Activated T-cell treated with anti-CD3 and anti-CD28 coated beads for 48 hours (primary cell): ENCODE measurements around the gene NHERF2.

Experiments used
- DNase-seq: peaks from one replicate; pipeline ENCODE4 v3.0.0-alpha.2; 2020; ENCODE audit warnings: low read depth

NHERF2 gene

DNA sequence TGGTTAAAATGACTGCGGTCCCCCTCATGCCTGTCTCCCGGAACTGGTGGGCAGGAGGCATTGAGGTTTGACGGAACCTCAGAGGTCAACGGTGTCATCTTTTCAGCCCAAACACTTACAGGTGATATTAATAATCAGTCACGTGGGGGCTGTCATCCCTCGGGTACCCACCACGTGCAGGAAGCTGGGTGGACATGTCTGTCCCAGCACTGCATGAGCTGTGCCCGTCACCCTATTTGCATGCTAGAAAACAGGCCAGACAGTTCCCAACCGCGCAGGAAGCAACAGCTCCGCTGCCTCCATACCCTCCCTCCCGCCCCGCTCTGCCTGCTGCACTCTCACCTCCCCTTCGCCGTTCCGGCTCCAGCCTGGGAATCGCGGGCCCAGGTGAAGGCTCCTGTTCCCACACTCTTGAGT, 35.6 kb upstream of the NHERF2 start:
- no peak for DNase-seq

DNA sequence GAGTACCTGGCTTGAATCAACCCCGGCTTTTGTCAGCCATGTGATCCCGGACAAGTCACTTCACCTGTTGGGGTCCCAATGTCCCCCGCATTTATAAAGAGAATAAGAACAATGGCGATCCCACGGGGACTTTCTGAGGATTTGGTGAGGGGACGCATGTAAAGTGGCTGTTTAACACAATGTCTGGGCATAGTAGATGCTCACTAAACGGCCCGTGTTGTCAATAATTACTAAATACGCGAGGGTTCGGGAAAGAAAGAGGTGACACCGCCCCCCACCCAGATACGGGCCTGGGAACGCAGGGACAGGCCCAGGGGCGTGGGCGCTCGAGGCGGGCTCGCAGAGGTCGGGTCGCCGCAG, 35.1 kb upstream of the NHERF2 start:
- no peak for DNase-seq

DNA sequence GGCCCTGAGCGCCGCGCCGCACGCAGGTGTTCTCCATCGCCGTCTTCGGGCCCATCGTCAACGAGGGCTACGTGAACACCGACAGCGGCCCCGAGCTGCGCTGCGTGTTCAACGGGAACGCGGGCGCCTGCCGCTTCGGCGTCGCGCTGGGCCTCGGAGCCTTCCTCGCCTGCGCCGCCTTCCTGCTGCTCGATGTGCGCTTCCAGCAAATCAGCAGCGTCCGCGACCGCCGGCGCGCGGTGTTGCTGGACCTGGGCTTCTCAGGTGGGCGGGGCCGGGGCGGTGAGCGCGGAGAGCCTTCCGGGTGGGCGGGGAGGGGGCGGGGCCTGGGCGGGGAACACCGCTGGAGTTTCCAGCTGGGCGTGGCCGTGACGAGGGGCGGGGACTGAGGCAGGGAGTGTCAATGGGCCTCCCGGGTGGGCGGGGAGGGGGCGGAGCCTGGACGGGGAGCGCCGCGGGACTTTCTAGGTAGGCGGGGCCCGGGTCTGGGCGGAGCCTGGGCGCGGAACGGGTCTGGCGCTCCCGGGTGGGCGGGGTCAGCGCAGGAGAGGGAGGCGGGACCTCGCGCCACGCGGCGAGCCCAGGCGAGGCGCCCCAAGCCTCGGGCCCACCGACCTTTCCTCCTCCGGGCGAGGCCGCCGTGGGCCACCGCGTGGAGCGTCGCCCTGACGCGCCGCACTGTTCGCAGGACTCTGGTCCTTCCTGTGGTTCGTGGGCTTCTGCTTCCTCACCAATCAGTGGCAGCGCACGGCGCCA, 34.6 kb upstream of the NHERF2 start:
- peak; percentile 96 for DNase-seq

DNA sequence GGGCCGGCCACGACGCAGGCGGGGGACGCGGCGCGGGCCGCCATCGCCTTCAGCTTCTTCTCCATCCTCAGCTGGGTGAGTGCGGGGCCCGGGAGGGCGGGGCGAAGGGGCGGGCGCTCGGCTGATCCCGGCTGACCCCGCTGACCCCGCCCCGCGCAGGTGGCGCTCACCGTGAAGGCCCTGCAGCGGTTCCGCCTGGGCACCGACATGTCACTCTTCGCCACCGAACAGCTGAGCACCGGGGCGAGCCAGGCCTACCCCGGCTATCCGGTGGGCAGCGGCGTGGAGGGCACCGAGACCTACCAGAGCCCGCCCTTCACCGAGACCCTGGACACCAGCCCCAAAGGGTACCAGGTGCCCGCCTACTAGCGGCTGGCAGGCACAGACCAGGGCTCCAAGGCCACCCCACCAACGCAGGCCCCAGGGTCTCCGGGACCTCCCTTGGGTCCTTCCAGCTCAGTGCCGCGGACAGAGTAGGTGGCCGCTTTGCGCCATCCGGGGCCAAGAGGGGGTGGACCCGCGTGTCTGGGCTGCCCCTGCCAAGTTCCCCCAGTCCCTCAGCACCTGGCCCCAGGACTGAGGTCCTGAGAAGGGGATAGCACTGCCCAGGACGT, 33.9 kb upstream of the NHERF2 start:
- no peak for DNase-seq

DNA sequence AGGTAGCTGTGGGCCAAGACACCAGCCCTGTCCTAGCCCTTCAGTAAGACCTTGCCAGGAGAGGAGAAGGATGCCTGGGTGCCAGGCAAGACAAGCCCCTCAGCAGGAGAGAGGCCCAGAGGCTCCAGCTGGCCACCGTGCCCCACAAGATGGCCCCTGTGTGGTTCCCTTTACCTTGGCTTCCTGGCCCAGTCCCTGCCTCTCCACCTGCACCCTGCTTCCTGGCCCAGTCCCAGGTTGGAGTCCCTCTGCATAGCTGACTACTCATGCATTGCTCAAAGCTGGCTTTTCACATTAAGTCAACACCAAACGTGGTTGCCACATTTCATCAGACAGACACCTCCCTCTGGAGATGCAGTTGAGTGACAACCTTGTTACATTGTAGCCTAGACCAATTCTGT, 33.0 kb upstream of the NHERF2 start:
- no peak for DNase-seq

DNA sequence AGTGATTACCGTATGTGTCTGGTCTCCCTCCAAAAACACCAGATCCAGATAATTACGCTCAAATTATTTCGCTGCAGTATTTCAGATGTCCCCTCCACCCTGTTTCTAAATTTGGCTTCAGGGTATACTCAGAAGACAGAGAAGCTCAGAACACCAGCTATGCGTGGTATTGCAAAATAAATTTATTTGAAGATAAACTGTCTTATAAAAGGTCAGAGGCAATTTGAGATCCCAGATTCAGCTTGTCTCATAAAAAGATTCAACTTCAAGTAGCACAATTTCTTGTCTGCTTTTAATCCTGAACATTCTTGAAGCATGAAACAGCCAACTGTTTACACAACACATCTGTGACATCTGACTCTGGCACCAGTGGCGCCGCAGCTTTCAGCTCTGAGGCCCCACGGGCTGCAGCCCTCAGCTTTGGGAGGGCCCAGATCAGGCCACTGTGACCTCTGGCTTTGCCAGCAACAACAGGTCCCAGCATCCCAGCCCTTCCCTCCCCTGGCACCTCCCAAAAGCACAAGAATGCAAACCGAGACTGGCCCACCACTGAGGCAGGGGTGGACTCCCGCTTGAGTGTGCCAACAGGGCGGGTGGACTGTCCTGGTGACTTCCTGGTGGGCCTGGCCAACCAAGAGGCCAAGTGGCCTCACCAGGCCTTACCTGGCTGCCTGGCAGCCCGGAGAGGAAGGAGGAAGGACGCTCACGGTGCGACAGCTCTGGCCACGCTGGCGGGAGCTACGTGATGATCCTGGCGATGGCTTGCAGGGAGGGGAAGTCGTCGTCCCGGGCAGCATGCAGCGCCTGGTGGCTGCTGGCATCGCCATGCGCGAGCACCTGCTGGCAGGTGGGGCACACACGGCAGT, 29.0 kb upstream of the NHERF2 start:
- DNase-seq: no peak

DNA sequence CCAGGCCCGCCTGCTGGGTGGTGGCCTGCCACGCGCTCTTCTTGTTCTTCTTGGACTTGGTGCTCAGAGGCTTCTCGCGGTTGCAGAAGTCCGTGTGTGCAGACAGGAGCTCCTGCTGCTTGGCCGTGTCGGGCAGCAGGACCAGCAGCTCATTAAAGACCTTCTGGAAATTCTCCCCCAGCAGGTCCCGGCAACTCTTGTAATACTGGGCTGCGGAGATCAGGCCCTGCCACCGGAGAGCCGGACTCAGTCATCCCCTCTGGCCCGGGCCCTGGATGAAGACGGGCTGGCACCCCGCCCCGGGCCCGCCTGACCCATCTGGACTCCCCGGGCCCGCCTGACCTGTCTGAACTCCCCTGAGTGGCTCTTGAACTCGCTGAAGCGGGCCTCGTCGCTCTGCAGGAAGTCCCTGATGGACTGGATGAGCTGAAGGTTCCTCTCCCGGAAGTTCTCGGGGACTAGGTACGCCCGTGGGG, 28.3 kb upstream of the NHERF2 start:
- DNase-seq: no peak

DNA sequence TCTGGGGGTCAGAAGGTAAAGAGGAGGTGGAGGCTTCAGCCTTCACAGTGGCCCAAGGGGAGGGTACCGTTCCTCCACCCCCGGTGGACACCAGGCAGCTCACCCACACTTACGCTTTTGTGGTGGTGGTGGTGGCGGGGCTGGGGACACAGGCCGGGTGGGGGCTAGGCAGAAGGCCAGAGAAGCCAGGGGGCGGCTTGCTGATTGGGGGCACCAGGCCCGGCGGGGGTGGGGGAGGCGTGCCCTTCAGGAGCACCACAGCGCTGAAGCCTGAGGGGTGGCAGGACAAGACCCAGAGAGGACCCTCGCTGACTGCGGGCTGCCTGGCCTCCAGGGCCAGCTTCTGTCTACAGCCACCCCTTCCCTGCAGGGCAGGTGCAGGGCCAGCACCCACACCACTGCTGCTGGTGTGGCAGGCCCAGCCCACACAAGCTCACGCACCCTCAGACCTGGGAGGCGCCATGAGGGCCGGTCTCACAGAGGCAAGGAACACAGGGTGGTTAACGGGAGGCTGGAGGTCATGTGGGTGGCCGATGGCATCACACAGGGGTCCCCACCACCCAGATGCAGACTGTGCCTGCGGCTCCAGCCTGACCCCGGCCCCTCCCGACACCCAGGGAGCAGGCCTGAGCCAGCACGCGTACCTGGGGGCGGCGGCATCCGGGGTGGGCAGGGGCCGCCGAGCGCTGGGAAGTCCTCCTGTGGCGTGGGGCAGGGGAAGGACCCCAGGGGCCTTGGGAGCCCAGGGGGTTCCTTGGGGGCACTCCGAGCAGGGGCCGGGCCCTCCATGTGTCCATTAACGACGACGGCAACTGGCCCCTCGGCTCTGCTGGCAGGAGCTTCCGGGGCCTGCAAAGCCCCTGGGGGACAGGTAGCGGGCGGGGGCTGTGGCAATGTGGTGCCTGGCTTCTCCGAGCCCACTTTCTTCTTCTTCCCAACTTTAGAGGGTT, 27.6 kb upstream of the NHERF2 start:
- no peak for DNase-seq

DNA sequence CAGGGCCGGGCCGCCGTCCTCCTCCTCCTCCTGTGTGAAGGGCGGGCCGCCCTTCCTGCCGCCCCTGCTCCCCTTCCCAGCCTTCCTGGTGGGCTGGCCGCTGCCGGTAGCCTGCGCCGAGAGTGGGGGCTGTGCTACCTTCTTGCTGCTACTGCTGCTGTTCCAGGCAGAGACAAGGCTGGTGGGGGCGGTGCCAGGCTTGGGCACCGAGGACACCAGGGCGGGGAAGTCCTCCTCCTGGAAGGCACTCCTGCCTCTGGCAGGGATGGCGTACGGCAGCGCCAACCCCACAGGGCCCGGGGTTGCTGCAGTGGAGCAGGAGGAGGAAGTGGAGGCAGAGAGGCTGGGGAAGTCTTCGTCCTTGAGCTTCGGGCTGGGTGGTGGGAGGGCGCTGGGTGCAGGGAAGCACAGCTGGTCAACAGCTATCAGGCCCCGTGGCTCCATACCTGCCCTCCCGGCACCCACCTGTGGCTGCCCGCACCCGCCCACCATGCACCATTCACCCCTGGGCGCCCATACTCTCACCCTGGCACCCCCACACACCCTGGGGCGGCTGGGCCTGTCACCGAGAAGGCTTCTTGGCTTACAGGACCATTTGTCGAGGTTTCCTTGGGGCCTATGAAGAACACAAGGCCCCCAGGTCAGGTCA, 26.7 kb upstream of the NHERF2 start:
- no peak for DNase-seq

DNA sequence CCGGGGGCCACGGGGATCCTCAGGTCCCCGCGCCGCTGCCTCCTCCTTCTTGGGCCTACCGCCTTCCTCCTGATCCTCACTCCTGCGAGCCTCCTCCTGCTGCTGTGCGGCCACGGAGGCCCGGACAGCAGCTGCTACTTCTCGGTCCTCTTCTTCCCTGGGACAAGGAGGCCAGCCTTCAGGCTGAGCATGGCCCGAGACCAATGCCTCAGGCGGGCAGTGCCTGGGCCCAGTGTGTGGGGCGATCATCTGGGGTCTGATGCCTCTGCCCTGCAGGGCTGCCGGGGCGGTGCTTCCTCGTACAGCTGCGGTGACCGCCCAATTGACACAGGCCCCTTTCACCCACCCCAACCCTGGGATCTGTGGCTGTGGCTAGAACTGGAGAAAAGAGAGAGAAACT, 25.7 kb upstream of the NHERF2 start:
- no peak for DNase-seq

DNA sequence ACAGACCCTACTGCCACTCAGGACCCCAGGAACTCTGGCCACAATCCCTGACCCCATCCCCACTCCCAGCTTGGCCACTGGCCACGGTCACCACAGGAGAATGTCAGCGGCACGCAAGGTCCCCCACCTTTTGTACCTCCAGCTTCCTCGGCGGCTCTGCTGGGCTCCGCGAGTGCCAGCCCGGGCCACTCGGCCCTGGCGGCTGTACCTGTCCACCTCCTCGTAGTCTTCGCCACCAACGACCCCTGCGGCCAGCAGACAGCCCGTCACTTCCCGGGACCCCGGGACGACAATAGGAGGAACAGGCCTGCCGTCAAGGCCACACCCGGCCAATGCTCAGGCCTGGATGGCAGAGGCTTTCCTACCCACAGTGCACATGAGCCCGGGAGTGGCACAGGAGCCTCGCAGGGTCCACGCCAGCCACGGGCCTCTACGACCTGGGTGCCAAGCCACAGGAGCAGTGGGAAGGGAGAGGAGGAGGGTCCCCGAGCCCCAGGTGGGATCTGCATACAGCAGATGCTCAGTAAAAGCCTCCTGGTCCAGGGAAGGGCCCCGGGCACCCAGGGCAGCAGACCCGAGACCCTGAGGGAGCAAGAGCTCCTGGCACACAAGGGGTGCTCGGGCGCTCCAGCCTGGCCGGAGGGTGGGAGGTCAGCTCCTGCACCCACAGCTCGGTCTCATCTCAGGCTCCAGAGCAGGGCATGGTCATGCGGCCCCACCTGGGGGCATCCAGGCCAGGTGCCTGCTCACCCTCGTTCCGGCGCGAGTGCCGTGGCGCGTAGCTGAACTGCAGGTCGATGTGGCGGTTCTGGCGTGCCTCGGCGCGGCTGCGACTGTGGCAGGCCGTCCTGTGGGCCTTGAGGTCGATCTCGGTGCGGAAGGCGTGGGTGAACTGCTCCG, 25.0 kb upstream of the NHERF2 start:
- DNase-seq: no peak

DNA sequence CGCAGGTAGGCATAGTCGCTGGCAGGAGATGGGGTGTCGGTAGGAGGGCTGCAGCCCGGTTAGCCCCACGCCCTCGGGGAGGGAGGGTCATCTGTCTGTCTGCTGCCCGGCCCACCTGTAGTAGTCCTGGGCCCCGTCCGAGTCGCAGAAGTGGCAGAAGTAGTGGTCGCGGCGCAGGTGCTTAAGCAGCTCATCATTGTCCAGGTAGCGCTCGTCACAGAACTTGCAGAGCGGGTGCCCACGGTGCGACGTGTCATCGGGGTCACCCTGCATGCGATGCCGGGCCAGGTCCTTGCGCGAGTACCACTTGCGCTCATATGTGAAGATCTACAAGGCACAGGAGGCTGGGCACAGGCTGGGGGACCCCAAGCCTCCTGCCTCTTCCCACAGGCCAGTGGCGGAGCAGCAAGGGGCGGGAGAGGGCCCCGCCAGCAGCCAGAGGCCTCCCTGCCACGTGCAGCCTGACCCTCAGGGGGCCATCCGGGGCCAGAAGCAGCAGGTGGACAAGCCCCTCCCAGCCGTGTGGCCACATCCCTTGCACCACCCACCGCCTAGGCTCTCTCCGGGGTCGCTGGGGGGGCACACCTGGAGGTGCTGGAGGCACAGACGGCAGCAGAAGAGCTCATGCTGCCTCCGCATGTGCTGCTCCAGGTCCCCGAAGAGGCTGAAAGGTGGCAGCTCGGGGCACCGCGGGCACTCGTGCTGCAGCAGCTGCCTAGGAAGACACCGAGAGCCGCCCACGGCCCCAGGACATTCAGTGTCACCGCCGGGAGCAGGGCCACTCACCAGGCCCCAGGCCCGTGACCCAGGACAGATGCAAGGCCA, 24.1 kb upstream of the NHERF2 start:
- no peak for DNase-seq

DNA sequence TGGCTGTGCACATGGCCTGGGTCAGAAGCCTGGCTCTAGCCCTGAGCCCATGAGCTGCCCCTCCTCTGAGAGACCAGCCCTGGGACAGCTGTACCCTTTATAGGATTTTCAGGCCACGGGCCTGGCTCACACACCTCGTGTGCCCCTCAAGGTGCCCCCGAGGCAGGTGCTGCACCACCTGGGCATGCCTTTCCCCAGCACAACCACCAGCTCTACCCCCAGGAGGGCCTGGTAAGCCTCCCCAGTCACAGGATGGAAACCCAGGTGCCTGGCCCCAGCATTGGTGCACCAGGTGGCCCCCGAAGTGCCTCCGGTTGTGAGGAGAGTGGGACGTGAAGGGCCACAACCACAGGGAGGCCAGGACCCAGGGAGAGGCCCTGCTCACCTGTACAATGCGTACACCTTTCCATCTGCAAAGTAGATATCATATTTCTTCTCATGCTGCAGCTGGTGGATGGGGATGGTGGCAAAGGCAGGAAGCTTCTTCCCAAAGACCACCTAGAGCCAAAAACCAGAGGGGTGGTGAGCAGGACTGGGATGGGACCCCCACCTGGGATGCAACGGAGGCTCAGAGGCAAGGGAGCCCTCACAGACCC, 23.4 kb upstream of the NHERF2 start:
- DNase-seq: no peak

DNA sequence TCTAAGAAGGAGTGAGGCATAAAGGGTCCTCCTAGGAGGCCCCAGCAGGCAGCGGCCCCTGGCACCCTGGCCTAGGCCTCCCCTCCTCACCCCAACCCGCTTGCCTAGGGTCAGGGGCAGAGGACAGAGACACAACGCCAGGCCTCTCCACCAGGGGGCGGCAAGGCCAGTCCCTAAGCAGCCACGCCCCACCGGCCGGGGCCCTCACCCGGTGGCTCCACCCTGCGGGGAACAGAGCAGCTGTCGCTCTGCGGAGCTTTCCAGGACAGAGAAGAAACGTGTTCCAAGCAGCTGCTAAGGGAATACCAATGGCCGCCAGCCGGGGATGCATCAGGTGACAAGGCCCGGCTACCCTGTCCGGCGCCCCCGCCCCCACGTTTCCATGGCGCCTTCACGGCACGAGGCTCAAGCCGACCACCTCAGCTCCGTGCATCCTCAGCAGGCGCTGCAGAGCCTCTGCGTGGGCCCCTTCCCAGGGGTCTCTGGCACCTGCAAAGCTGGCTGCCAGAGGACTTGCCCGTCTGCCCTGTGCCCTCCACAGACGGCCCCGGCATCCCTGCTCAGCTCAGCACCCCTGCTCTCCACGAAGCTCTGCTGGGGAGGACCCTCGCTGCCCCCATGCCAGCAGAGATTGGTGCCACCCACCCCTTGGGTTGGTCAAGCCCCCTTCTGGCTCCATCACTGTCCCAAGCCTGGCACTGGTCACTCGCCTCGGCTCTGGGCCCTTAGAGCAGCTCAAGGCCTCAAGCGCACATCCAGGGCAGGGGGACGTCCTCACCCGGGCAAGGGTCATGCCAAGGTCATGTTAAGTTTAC, 22.7 kb upstream of the NHERF2 start:
- peak; percentile 91 for DNase-seq

DNA sequence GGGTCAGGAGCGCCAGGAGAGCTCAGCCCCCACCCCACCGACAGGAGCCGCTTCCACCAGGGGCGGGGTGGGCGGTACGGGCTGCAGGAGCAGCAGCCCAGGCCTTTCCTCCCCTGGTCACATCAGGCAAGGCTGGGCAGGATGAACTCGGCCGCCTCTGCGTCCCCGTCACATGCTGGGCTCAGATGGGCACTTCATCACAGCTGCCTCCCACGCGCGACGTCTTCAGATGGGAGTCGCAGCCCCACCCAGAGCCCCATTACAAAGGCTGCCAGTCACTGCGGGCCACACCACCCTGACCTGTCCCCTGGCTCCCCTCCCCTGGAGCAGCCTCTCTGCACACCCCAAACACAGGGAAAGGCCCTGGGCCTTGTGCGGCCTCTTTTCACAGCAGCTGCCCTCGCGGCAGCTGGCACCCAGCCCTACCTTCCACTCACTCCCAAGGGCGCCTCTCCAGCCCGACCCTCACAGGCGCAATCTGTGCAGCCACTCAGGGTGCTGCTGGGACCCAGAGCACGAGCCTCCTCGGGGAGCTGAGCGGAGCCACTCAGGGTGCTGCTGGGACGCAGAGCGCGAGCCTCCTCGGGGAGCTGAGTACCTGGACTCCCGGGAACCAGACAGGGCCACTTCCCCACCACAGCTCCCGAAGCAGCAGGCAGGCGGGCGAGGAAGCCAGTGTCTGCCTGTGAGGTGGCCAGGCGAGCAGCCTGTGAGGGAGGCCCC, 21.7 kb upstream of the NHERF2 start:
- DNase-seq: no peak

DNA sequence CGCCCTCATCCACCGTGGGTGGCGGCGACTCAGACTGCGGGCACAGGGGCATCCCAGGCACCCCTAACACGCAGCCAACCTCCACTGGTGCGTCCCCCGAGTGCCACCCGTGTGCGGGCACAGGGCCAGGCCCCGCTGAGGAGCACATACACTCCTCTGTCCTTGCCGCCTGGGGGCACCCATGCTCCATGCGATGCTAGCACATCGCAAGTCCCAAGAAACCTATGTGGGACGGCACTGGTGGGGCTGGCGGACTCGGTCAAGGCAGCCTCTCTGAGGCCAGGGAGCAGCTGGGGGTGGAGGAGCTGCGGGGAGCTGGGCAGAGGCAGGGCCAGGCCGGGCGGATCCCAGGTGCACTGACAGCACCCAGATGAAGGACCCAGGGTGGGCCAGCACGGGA, 21.1 kb upstream of the NHERF2 start:
- DNase-seq: no peak

DNA sequence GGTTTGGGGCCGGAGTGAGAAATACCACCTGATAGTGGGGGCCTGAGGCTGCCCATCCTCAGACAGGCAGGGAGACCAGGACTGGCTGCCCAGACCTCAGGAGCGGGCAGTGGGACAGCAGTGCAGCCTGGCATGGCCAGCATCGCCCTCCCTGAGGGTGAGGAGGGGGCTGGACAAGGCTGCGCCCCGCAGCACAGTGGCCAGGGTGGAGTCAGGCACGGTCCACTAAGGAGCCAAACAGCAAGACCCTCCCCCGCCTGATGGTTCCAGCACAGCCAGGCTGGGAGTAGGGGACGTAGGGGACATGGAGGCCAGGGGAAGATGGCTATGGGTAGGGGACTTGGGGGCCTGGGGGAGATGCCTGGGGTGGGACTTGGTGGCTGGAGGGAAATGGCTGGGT, 20.4 kb upstream of the NHERF2 start:
- no peak for DNase-seq
